DMS153 treated with DMSO at 0.1 percent for 48 hours (cell line): Measurements from ENCODE around the gene PPP1R9A.

Experiments used
- DNase-seq: peaks from one replicate; lab custom pipeline; 2025; ENCODE audit not compliant: unreplicated experiment; lab: John Stamatoyannopoulos, UW

Gene PPP1R9A

DNA sequence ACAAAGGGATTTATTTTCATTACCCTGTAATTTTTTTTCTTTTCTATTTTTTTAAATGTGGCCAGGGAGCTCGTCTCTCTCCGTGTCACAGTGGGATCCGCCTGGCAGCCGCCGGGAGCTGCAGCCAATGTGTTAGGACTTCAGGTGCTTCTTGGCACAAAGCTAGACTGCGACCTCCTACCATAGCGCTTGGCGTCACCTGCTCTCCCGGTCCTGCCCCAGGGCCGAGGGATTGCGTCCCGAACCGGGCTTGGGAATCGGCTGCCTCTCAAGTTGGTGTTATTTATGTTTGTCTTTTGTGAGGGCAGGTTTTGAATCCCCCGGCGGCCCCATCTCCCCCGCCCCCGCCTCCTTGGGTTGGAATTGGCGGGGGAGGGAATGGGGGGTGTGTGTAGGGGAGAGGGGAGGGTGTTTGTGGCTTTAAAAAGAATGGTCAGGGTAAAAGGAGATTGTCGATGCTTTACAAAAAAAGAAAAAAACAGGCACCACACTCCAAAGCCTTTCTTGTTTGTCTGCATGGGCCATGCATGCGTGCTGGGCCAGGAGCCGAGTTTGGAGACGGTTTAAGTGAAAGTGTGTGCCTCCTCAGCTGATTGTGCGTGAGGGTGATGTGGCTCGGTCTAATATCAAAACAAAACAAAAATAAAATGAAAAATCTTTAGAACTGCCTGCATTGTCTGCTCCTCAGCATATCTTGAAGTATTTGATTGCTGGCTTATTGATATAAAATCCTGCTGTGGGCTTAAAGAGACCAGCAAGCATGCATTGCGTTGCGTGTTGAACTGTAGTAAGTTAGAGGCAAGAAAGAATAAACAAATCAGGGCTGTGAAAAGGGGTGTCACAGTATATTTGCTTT is 1.2 kb downstream of the PPP1R9A start:
- DNase-seq = peak; percentile 39

DNA sequence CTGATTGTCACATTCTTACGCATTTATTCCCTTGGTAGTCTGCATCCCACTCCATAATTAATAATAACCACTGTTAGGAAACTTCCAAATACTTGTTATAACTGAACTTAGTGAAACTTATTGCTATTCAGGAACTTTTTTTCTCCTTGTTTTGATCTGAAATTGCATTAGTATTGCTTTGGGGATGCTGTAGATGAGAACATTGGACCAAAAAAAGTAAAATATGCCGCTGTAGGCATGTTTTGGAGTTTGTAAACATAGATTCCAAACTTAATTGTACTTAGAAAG is 1.7 kb downstream of the PPP1R9A start:
- DNase-seq = no peak

DNA sequence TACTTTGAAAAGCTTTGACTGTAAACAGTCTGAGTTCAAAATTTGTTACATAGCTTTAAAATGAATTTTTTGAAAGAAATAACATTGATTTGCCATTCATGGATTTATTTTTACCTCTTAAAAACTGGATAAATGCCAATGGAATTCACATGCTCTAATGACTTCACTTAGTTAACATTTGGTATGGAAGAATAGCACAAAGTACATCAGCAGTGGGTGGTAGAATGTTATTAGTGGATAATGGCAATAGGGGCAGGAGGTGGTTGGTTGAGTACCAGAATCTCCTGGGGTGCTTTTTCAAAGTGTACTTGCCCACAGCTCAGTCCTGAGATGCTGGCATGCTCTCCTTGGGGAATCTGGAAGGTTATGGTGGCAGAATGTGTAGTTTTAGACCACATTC is 4.7 kb downstream of the PPP1R9A start:
- DNase-seq = no peak

DNA sequence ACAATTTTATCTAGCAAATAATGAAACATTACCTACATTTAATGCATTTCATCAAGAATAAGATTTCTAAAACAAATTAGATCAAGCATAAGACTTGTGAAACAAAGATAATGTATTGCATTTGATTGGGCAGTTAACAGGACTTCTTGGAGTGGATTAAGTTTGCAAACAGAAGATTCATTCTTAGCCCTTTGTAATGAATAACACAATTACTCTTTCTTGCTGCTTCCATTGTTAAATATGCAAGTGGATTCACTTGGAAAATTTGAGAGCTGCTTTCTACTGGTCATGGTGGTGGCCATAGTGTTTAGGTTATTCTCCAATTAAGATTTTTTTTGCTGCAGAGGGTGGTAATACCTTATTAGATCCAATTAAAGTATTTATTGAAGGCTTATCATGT is 6.0 kb downstream of the PPP1R9A start:
- no peak for DNase-seq

DNA sequence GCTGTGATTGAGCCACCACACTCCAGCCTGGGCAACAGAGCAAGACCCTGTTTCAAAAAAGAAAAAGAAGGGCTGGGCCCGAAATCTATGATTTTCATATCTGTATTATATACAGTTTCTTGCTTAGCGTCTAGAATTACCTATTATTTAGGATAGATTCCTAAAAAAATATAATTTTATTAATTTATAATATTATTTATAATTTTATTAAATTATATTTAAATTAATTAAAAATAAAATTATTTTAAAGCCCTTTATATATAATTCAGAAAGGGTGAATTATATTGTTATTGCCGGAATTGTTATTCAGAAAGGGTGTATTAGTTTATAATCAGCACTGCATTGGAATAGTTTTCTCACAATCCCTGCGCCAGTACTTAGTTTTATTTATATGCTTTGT is 14.5 kb downstream of the PPP1R9A start:
- no peak for DNase-seq

DNA sequence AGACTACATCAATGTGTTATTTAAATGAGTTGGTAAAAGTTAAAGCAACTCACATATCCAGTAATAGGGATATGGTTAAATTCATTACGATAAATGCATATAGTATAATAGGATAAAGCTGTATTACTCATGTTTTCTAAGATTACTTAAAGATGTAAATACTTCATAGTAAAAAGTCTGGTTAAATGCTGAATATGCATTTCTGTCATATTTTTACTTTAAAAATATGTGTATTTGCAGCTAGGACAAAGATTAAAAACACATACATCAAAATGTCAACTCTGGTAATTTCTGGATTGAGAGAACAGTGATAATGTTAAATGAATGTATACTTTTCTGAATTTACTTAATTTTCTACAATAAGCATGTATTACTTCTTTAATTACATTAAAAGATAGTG is 15.1 kb downstream of the PPP1R9A start:
- DNase-seq = no peak

DNA sequence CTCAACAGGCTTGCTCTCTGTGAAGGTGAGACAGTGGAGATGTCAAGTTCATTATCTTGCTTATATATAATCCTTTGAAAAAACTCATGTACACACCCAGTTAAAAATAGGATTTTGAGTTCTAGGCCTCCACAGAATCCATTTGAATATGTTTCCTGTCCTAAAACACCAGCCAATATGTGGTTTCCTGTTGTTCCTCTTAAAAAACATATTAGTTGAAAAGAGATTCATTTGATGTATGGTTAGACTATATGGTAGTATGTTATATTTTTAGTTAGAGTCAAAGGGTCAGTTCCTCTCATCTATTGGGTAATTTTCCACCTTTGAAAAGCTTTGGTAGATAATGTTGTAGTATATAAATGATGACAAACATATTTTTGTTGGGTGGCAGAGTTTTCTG is 16.0 kb downstream of the PPP1R9A start:
- DNase-seq = no peak

DNA sequence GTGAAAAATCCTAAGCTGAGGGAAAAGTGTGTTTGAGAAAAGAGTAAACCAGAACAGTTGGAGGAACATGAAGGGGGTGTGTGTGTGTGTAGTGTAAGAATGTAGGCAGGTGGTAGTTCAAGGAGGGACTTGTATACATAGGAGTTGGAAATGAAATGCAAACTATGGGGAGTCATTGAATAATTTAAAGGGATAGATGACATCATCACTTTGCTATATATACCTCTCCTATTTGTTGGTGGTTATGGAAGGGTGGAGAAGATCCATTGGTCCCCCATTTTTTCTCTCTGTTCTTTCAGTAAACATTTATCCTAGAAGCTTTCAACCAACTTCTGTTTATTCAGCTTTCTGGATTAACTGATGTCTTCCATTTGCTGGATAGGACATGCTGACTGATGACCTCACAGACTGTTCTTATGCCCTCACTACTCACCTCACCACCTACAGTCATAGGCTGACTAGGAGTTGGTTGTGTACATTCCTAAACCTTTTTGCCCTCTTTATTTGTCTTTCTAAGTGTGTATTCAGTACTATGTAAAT is 20.8 kb downstream of the PPP1R9A start:
- no peak for DNase-seq

DNA sequence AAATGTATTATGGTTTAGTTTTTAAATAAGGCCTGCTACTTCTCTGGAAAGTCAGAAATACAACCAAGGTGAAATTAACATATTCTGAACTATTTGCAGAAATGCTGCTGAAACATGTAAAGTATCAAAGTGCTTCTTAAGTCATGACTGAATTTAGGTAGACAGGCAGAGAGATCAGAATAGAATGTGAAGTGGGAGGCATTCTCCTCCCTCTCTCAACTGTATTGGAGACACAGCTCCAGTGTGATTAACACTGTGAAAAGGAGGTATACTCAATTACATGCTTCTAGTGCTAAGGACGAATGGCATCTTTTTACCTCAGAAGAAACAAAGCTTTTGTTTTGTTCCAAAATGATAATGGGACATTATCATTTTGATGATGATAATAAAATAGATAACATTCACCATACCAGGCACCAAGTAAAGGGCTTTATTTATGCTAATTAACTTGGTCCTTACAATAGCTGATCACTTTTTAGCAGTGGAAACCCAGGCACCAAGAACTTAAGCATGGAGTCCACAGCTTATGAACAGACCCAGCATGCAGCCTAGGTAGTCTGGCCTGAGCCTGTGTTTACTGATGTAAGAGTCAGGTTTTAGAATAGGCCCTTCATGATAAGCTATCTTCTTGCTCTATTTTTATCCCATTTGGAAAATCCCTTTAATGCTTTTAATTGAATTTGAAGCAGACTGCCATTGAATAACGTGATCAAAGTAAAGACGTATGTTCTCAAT is 26.0 kb downstream of the PPP1R9A start:
- no peak for DNase-seq

DNA sequence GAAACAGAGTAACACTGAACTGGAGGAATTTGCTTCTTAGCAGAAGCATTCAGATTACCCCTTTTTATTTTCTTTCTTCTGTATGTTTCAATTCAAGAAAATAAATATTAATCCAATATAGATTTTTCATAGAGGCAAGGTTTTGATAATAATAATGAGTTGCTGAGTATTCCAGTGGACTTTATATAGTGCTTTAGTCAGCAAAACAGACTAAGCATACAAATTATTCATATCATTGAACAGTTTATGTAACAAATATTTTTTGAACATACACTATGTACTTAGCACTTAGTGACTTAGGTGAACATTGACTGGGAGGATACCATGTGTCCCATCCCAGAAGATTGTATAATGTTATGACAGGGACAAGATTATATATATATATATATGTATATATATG is 32.0 kb downstream of the PPP1R9A start:
- DNase-seq = no peak

DNA sequence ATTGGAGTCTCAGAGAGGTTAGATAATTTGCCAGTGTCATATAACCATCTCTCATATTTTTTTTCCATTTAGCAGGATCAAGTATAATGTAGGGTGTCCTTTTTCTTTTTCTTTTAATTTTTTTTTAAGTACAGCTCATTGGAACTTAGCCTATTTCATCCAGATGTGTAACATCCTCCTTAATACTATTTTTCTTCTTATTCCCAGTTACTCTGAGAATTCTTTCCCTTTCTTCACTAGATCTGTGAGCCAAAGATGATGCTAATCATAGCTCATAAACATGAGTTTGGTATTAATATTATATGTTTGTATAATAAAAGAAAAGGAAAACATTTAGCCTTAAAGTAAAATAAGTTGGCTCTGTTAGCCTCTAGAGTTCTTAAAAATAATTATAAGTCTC is 32.8 kb downstream of the PPP1R9A start:
- DNase-seq = no peak

DNA sequence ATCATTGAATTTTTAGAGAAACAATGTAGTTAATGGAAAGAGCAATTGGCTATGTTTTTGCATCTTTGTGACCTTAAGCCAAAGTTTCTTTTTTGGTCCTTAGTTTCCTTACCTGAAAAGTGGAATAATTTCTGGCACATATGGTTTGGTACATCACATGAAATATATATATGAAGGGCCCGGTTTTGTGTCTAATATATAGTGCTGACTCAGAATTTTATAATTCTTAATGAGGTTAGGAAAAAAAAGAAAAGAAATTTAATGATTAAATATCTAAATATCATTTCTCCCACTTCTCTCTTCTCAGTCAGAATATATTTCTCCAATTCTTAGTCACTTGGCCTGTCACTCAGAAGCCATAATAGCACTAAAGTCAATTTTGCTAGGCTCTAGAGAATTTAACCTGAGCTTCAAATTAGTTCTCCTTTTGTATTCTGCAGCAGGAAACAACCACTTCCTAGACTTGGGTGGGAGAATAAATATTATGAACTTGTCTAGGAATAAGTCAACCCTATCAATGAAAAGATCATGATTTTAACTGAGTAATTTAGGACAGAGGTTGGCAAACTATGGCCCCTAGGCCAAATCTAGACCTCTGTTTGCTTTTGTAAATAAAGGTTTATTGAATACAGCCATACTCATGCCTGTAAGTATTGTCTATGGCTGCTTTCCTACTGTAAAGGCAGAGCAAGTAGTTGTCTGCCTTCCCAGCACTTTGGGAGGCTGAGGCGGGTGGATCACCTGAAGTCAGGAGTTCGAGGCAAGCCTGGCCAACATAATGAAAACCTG is 34.6 kb downstream of the PPP1R9A start:
- DNase-seq = peak; percentile 11

DNA sequence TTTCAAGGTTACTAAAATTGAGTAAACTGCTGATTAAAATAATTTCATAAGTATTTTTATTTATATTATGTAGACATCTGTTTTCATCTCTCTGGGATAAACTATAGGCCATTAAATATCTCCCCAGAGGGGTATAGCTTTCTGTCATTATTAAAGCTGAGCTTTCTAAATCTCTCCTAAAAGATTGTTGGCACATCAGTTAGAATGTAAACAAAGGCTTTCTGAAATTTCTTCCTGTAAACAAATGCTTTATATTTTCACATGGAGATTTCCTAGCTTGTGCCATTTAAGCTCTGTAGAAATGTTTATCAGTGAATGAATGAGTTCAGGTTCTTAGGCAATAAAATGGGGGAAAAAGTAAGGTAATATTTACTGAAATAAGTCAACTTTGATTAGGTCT is 35.7 kb downstream of the PPP1R9A start:
- no peak for DNase-seq

DNA sequence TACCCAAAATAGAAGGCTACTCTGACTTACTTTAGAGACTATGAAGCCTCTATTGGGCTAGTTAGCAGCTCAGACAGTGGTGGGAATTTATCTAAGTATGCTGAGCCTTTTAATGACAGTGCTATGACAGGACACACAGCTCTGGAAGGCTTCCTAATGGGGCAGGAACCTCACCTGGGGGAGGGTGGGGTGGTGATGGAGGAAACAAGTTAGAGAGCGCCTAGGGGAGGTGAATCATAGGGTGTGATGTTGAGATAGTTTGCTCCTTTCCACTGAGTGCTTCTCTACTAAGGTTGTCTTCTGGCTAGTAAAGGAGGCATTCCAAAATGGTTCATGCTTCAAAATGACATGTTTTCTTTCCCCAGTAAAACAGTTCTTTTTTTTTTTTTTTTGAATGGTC is 42.1 kb downstream of the PPP1R9A start:
- no peak for DNase-seq

DNA sequence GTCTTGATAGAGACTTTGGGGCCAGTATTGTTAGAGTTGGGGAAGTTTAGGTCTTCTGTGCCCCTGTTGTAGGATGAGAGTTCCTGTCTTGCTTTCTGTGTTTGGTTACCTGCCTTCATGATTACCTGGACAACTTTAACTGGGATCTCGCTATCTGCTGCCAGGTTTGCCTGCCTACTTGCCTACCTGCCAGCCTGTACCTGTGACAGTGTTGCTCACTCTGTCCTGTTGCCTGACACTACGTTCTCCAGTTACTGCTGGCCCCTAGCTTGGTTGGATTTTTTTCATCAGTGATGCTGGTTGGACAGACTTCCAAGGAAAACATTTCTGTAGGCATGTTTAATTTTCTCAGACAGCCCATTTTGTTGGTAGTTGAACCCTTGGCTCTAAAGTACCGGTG is 48.4 kb downstream of the PPP1R9A start:
- DNase-seq = no peak

DNA sequence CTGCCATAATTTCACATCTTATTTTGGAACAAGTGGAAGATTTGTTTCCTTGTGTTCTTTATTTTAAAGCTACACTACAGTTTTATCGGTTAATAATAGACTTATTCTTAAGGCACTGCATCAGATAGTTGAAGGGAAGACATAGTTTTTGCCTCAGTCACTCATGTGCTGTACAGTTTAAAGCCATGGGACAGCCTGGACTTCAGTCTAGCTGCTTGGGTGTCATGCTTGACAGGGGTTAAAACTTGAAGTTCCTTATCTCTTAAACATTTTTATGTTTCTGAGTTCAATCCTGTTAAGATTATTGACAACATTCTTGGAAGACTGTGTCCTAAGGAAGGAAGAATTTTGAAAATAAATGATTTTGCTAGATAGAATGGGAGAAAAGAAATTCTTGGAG is 49.7 kb downstream of the PPP1R9A start:
- DNase-seq = no peak

DNA sequence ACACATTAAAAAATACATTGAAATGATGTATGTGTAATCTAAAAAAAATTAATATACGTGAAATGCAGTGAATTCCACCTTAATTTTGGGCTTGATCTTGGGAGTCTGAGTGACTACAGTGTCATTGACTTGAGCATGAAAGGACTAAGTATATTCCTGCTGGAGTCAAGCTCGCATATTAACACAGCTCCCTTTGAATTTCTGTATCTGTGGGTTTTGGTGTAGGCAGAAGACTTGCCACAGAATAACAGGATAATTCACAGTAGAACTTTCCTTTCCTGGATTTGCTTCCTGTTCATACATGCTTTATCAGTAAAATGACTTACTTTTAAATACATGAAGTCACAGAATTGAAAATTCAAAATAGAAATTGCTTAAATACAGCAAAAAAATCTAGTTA is 55.3 kb downstream of the PPP1R9A start:
- DNase-seq = no peak

DNA sequence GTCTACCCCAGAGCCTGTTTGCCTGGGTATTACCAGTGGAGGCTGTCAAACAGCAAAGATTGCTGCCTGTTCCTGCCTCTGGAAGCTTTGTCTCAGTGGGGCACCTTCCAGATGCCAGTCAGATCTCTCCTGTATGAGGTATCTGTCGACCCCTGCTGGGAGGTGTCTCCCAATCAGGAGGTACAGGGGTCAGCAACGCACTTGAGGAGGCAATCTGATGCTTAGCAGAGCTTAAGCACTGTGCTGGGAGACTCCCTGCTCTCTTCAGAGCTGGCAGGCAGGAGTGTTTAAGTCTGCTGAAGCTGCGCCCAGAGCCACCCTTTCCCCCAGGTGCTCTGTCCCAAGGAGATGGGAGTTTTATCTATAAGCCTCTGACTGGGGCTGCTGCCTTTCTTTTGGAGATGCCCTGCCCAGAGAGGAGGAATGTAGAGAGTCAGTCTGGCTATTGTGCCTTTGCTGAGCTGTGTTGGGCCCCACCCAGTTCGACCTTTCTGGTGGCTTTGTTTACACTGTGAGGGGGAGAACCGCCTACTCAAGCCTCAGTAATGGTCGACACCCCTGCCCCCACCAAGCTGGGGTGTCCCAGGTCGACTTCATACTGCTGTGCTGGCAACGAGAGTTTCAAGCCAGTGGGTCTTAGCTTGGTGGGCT is 62.2 kb downstream of the PPP1R9A start:
- DNase-seq = no peak

DNA sequence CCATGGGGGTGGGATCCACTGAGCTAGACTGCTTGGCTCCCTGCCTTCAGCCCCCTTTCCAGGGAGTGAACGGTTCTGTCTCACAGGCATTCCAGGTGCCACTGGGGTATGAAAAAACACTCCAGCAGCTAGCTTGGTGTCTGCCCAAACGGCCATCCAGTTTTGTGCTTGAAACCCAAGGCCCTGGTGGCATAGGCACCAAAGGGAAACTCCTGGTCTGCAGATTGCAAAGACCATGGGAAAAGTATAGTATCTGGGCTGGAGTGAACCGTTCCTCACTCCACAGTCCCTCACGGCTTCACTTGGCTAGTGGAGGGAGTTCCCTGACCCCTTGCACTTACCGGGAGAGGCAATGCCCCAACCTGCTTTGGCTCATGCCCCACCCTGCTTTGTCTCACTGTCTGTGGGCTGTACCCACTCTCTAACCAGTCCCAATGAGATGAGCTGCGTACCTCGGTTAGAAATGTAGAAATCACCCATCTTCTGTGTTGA is 62.7 kb downstream of the PPP1R9A start:
- DNase-seq = no peak

DNA sequence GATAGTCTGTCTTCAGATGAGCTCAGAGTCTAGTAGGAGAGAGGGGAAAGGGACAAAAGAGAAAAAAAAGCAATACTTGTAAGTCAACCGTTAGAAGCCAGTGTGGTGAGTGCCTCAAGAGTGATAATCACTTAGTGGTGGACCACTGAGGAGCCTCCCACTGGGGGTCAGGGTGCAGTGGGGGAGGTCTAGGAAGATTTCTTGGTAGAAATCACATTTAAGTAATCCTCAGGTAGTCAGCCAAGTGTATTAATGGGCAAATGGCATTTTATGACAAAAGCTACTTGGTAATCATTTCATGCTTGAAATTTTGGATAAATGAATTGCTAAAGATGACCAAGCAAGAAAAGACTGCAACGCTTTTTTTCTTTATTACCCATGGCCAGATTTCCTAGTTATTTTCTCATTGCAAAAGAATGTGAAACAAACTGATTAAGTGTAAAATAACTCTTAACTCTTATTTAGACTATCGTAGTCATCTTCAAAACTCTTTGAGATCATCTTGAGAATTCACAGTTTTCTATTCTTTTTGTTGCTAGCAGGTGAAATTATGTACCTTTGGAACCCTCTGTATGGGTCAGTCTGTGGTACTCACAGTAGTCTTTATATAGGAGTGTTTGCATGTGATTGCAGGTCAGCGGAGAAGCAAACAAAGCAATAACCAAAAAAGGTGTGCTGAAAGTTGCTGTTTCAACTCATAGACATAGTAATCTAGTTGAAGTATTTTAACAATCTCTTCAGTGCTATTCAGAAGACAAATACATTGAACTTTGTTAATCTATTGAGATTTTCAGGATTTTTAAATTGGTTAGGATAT is 63.9 kb downstream of the PPP1R9A start:
- DNase-seq = no peak
